ENCODE data around the gene APC2.

APC2 gene

DNA sequence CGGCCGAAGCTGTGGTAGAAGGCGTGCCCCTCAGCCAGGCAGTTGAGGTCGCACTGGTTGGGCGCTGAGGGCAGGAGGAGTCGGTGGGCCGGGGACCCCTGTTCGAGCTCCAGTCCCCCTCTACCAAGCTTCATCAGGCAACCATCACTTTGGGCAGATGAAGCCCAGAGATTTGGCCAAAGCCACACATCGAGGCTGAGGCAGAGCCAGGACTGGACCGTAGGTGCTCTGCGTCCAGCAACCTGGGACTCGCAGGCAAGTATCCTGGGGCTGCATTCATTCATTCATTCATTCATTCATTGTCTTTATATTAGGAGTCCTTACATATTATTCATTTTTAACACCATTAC is 58.6 kb downstream of the APC2 start:
- TF ChIP-seq, protein P1, sequence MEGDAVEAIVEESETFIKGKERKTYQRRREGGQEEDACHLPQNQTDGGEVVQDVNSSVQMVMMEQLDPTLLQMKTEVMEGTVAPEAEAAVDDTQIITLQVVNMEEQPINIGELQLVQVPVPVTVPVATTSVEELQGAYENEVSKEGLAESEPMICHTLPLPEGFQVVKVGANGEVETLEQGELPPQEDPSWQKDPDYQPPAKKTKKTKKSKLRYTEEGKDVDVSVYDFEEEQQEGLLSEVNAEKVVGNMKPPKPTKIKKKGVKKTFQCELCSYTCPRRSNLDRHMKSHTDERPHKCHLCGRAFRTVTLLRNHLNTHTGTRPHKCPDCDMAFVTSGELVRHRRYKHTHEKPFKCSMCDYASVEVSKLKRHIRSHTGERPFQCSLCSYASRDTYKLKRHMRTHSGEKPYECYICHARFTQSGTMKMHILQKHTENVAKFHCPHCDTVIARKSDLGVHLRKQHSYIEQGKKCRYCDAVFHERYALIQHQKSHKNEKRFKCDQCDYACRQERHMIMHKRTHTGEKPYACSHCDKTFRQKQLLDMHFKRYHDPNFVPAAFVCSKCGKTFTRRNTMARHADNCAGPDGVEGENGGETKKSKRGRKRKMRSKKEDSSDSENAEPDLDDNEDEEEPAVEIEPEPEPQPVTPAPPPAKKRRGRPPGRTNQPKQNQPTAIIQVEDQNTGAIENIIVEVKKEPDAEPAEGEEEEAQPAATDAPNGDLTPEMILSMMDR (IDR thresholded peaks at IDR 0.05): no peak

DNA sequence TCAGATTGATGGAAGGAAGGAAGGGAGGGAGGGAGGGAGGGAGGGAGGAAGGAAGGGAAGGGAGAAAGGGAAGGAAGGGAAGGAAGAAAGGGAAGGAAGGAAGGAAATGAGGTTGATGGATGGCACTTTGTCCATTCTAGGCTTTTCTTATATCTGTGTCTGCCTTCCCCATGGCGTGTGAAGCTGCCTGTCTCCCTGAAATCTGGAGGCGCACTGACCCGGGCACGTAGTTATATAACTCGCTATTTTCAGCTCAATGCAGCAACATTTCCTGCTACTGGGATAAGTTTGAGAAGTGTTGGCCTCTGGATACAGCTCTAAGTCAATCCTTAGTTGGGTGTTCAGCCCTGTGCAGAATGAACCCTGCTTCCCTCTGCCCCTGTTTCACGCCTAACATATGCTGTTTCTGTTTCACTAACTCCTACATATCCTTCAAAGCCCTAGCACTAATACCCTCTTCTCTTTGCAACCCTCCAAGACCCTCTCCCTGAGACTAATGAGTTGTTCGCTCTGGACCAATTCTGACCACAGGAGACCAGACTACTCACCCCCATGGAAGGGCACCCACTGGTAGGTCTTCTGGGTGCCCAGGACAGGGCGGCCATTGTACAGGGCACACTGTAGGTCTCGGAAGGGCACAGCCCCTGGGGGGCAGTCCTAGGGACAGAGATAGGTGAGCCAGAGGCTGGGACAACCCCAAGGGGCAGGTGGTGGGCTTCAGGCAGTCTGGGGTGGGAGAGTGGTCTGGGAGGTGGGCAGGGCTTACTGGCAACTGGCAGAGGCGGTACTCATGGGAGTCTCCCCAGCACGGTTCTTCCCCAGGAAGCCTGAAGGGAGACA is 59.9 kb downstream of the APC2 start:
- TF ChIP-seq, protein P1 (IDR thresholded peaks at IDR 0.05): no peak

DNA sequence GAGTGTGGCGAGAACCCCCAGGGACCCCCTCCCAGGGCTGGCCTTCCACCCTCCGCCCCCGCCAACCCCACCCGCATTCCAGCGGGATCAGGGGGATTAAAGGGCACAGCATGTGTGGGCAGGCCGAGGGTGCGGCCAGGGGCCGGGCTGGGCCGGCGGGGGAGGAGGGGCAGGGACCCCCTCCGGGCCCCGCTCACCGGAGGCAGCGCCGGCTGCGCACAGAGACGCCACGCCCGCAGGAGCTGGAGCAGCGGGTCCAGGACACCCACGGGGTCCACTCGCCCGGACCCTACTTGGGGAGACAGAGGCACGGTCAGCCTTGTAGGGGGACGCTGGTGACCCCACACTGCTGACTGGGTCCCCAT is 60.5 kb downstream of the APC2 start:
- TF ChIP-seq, protein P1 (IDR thresholded peaks at IDR 0.05): no peak

DNA sequence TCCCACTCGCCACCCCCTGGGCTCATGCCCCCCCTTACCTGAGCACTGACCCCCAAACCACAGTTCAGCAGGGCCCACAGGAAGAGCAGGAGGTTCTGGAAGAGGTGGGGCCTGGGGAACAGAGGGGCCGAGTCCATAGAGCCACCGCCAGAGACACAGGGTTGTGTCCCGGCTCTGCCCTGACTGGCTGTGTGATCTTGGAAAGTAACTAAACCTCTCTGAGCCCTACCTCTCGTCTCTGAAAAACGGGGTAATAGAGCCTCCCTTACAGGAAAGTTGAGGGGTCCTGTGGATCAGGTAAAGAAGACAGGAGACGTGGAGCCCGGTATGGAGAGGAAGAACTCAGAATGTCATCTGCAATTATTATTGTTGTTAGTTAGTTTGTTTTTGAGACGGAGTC is 60.9 kb downstream of the APC2 start:
- TF ChIP-seq, protein P1 (IDR thresholded peaks at IDR 0.05): no peak

DNA sequence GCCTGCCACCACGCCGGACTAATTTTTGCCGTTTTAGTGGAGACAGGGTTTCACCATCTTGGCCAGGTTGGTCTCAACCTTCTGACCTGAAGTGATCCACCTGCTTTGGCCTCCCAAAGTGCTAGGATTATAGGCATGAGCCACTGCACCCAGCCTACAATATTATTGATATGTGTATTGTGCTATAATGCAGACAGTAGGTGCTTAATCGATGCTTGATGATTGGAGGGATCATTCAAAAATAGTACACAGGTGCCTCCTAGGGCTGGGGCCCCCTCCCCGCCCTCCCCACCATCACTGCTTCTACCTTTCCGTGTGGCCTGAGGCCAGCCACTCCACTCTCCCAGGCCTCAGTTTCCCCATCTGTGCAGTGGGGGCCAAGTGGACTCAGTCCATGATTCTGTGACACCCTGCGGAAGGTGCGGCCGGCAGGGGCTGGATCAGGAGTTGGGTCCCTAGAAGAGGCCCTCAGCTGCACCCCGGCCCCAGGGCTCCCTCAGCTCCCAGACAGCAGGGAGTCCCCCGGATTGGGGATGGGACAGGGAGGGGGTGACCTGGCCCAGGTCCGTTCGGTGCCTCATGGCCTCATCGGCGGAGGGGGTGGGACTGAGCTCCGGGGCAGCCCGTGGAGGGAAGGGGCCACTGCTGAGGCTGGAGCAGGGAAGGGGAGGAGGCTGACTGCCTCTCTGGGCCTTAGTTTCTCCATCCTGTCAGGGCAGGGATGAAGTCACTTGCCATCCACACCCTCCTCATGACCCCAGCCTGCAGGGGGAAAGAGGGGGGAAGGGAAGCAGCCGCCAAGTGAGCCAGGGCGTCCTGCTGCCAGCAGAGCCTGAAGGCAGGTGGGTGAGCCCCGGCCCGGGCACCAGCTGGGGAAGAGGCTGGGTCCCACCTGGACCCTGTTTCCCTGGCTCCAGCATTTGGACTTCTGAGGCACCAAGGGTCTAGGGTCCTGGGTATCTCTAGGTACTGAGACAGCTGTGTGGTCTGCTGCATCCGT is 61.7 kb downstream of the APC2 start:
- TF ChIP-seq, protein P1 (IDR thresholded peaks at IDR 0.05): no peak

DNA sequence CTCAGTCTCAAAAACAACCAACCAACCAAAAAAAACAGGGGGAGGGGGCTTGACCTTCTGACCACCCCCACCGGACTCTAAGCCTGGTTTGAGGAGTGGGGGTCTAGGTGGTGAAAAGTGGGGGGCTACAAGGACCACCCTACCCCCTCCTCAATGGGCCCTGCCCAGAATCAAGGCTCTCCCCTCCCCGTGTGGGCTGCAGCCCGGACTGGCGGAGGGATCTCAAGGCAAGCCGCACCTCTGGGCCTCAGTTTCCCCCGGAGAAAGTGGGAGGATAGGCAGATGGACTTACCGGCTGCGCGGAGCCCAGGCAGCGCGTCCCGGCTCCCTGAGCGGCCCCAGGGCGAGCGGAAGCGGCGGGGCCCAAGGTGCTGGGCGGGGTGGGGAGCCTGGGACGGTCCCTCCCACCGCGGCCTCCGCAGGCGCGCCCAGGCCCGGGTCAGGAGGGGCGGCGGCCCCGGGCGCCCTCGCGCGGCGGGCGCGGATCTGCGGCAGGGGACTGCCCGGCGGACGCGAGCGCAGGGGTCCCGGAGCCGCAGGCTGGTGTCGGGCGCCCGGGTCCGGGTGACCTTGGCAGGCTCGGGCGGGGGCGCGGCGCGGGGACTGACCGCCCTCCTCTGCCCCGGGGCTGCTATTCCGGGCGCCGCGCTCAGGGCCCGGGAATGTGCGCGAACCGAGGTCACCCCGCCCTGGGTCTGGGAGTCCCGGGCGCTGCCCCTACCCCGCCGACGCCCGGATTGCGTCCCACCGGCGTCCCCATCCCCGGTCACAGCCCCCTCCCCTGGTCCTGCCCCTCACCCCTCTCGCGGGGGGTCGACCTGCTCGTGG is 63.0 kb downstream of the APC2 start, which contains the start of gene ADAMTSL5:
Gene ADAMTSL5, minus strand, starts transcription at position 349 of the 828 bp plus-strand sequence. CDS start 2,076 bp downstream, outside the sequence.
- TF ChIP-seq, protein P1 (IDR thresholded peaks at IDR 0.05): no peak; the same call in 1 of the 2 replicates

All from LNCAP (cell line).